Activated naive CD8-positive, alpha-beta T cell treated with anti-CD3 and anti-CD28 coated beads, Interleukin-2, amount 50 U/mL, for 24 hours (primary cell): ENCODE measurements around the gene SLC22A3.

Source experiments
- ATAC-seq: fragments of 150-1000 bp; cut with Tn5 transposase; one replicate; pipeline ENCODE4 v1.10.0; 2021
- DNase-seq: peaks from one replicate; pipeline ENCODE4 v3.0.0; 2021
- H3K27ac Mint-ChIP-seq: one replicate; pipeline ENCODE4 v1.8.0; 2021; ENCODE audit warnings: mild to moderate bottlenecking, mixed read lengths
- H3K27me3 Mint-ChIP-seq: one replicate; pipeline ENCODE4 v1.8.0; 2021; ENCODE audit warnings: mixed read lengths
- H3K36me3 Mint-ChIP-seq: one replicate; pipeline ENCODE4 v1.8.0; 2021; ENCODE audit warnings: low read depth, mixed read lengths
- H3K4me1 Mint-ChIP-seq: one replicate; pipeline ENCODE4 v1.8.0; 2021; ENCODE audit warnings: mixed read lengths
- H3K4me3 Mint-ChIP-seq: one replicate; pipeline ENCODE4 v1.8.0; 2021; ENCODE audit warnings: mild to moderate bottlenecking, moderate library complexity, mixed read lengths
- H3K9me3 Mint-ChIP-seq: one replicate; pipeline ENCODE4 v1.8.0; 2021; ENCODE audit warnings: mixed read lengths

SLC22A3 gene

GRCh38 chr6:160487116-160487515 is 138.9 kb downstream of the SLC22A3 start:
- DNase-seq (no peak), ATAC-seq (no peak)
- no peak overlapping the region for H3K4me3 Mint-ChIP-seq
- no peaks in the 10 kb centered on the region for H3K9me3 Mint-ChIP-seq
- H3K36me3 Mint-ChIP-seq = peaks cover 9% of the 10 kb centered on the region
- no peaks in the 10 kb centered on the region for H3K27me3 Mint-ChIP-seq
- H3K27ac Mint-ChIP-seq = no peak overlapping the region
- no peaks in the 10 kb centered on the region for H3K4me1 Mint-ChIP-seq

GRCh38 chr6:160489091-160489490 is 140.9 kb downstream of the SLC22A3 start:
- Mint-ChIP-seq H3K4me1 (no peaks in the 10 kb centered on the region), H3K27ac (no peak overlapping the region), H3K4me3 (no peak overlapping the region), H3K36me3 (no peaks in the 10 kb centered on the region), H3K27me3 (no peaks in the 10 kb centered on the region), H3K9me3 (no peaks in the 10 kb centered on the region)
- ATAC-seq (no peak), DNase-seq (no peak)

GRCh38 chr6:160494576-160494975 is 146.4 kb downstream of the SLC22A3 start:
- no peak overlapping the region for H3K4me3 Mint-ChIP-seq
- ATAC-seq (no peak), DNase-seq (no peak)
- no peaks in the 10 kb centered on the region for H3K27me3 Mint-ChIP-seq
- no peak overlapping the region for H3K27ac Mint-ChIP-seq
- no peaks in the 10 kb centered on the region for H3K36me3 Mint-ChIP-seq
- no peaks in the 10 kb centered on the region for H3K4me1 Mint-ChIP-seq
- H3K9me3 Mint-ChIP-seq = no peaks in the 10 kb centered on the region

GRCh38 chr6:160500639-160501038 is 152.5 kb downstream of the SLC22A3 start:
- Mint-ChIP-seq H3K27ac (no peak overlapping the region), H3K9me3 (peaks cover 12% of the 10 kb centered on the region), H3K4me1 (no peaks in the 10 kb centered on the region), H3K36me3 (peaks cover 3% of the 10 kb centered on the region), H3K4me3 (no peak overlapping the region), H3K27me3 (no peaks in the 10 kb centered on the region)
- ATAC-seq (no peak), DNase-seq (no peak)
